Measurements from ENCODE around the gene SMPD4.
"Not testable (repeated sequence)": the region's sequence is repeated elsewhere in the genome, so short reads cannot be mapped to it uniquely, and the experiment has no call there.

DNA sequence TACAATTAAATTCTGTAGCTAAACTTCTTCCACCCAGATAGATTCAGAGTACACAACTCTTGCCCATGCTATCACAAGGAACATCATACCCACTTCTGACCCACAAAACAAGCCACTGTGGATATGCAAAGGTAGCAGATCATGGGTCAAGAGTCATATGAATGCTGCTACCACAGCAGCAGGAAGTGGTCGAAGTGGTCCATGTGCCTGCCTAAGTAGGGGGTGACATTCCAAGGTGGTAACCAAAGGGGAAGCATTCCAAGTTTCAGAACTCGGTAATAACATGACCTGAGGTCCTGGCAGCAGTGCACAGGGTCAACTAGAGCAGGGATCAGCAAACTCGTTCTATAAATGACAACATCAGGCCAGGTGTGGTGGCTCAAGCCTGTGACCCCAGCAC is 11.0 kb upstream of the SMPD4 start:
- TF ChIP-seq, protein P1, sequence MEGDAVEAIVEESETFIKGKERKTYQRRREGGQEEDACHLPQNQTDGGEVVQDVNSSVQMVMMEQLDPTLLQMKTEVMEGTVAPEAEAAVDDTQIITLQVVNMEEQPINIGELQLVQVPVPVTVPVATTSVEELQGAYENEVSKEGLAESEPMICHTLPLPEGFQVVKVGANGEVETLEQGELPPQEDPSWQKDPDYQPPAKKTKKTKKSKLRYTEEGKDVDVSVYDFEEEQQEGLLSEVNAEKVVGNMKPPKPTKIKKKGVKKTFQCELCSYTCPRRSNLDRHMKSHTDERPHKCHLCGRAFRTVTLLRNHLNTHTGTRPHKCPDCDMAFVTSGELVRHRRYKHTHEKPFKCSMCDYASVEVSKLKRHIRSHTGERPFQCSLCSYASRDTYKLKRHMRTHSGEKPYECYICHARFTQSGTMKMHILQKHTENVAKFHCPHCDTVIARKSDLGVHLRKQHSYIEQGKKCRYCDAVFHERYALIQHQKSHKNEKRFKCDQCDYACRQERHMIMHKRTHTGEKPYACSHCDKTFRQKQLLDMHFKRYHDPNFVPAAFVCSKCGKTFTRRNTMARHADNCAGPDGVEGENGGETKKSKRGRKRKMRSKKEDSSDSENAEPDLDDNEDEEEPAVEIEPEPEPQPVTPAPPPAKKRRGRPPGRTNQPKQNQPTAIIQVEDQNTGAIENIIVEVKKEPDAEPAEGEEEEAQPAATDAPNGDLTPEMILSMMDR (IDR thresholded peaks at IDR 0.05): not testable (repeated sequence)
- TF ChIP-seq NFE2L2 (conservative IDR thresholded peaks at IDR 0.05; ENCODE audit: low read length); POLR2A (IDR thresholded peaks at IDR 0.05; ENCODE audit: low read length); RFX5 (IDR thresholded peaks at IDR 0.05): not testable (repeated sequence)
